Measurements from ENCODE around the gene SPHKAP. TPM values are rescaled to one million over a fixed set of nuclear protein-coding genes. Genes with fewer than 3 reads are reported as not detected.

SPHKAP gene
- total RNA-seq, 4 donors from 2014 or later = 0.07 TPM; not detected in 3

DNA sequence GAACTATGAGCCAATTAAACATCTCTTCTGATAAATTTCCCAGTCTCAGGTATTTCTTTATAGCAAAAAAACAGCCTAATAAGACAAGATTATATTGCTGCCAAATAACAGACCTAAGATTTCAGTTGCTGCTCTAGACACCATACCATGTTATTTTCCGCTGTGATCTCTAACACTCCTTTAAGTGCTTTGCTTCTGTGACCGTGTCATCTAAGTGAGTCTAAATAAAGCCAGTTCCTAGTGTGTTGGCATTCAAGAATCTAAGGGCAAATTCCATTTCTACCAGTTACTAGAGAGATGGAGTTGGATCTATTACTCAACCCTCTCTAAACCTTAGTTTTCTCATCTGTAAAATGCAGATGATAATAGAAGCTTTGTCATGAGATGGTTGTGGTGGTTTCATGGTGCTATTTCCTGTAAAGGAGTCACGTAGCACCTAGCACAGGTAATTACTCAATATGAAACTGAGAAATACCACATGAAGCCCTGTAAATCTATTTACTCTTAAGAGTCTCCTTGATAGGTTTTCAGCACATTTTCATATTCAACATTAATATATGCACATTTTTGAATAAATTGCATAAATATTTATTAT lies 40.5 kb downstream of the SPHKAP start:
- TF ChIP-seq POLR2A (IDR thresholded peaks at IDR 0.05) = no peak
- TF ChIP-seq, protein P1, sequence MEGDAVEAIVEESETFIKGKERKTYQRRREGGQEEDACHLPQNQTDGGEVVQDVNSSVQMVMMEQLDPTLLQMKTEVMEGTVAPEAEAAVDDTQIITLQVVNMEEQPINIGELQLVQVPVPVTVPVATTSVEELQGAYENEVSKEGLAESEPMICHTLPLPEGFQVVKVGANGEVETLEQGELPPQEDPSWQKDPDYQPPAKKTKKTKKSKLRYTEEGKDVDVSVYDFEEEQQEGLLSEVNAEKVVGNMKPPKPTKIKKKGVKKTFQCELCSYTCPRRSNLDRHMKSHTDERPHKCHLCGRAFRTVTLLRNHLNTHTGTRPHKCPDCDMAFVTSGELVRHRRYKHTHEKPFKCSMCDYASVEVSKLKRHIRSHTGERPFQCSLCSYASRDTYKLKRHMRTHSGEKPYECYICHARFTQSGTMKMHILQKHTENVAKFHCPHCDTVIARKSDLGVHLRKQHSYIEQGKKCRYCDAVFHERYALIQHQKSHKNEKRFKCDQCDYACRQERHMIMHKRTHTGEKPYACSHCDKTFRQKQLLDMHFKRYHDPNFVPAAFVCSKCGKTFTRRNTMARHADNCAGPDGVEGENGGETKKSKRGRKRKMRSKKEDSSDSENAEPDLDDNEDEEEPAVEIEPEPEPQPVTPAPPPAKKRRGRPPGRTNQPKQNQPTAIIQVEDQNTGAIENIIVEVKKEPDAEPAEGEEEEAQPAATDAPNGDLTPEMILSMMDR (IDR thresholded peaks at IDR 0.05) = no peak
- Histone ChIP-seq H3K4me3 (no peak overlapping the region), H3K27ac (no peak overlapping the region), H3K9me3 (no peaks in the 10 kb centered on the region), H3K4me1 (no peaks in the 10 kb centered on the region), H3K36me3 (no peaks in the 10 kb centered on the region), H3K27me3 (no peaks in the 10 kb centered on the region)
- no peak for DNase-seq
- intact Hi-C loops (cut with DNase I; ENCODE audit: low total_unique reads) = no loop called here

DNA sequence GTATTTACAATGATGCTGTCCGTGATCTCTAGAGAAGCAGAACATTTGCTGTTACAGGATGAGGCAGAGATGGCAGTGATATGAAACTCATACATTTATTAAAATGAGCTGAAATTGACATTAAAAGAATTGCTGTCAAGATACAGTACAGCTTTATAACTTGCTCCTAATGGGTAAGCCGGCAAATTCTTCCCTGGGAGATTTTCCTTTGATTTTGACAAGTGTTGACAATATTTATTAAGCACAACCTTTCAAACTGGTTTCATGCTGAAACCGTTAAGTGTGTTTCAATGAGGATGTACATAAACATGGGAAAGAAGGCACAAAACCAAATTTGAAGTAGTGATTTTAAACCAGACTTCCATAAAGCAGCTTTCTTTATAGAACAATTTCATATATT lies 45.5 kb downstream of the SPHKAP start:
- H3K36me3 ChIP-seq = no peaks in the 10 kb centered on the region
- DNase-seq = no peak
- no peaks in the 10 kb centered on the region for H3K9me3 ChIP-seq
- H3K4me1 ChIP-seq = no peaks in the 10 kb centered on the region
- intact Hi-C loops (cut with DNase I; ENCODE audit: low total_unique reads) = no loop called here
- TF ChIP-seq, protein P1 (IDR thresholded peaks at IDR 0.05) = no peak
- no peak for TF ChIP-seq POLR2A (IDR thresholded peaks at IDR 0.05)
- H3K27me3 ChIP-seq = no peaks in the 10 kb centered on the region
- H3K4me3 ChIP-seq = no peak overlapping the region
- no peak overlapping the region for H3K27ac ChIP-seq

DNA sequence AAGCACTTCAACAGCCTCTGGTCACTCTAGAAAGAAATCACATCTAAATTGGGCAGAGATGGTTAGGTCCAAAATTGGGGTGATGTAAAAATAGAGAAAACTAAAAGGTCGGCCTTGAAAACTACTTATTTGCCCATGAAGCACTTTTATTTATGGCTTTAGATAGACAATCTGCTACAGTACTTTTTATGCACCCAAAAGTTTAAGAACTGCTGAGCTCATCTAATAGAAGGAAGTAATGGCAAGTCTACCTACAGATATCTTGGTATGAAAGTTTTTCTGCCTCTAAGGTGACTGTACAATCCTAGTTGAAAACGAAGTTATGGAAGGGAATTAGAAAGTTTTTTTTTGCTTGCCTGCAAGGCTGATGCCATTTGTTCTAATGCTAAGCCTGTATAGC lies 46.2 kb downstream of the SPHKAP start:
- Histone ChIP-seq H3K4me3 (no peak overlapping the region), H3K36me3 (no peaks in the 10 kb centered on the region), H3K4me1 (no peaks in the 10 kb centered on the region), H3K27me3 (no peaks in the 10 kb centered on the region), H3K27ac (no peak overlapping the region), H3K9me3 (no peaks in the 10 kb centered on the region)
- intact Hi-C loops (cut with DNase I; ENCODE audit: low total_unique reads) = no loop called here
- DNase-seq = no peak
- no peak for TF ChIP-seq POLR2A (IDR thresholded peaks at IDR 0.05)
- TF ChIP-seq, protein P1 (IDR thresholded peaks at IDR 0.05) = no peak

DNA sequence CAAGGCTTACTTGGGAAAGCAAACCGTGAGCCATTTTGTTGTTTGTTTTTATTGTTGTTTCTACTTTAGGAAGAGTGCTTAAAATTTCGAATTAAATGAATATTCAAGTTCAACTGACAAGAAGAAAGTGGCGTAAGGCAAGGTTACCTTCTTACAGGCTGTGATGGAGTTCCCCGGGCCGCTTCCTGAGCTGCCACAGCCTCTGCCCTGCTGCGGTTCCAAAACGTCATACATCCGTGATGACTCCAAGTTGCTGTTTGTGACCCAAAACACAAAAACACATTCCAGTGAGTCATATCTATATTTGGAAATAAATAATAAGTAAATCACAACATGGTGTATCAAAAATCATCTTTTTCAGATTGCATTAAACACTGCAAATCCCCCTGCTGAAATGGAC lies 49.7 kb downstream of the SPHKAP start:
- intact Hi-C loops (cut with DNase I; ENCODE audit: low total_unique reads) = no loop called here
- Histone ChIP-seq H3K4me3 (no peak overlapping the region), H3K4me1 (no peaks in the 10 kb centered on the region), H3K27ac (no peak overlapping the region), H3K9me3 (no peaks in the 10 kb centered on the region), H3K27me3 (no peaks in the 10 kb centered on the region), H3K36me3 (no peaks in the 10 kb centered on the region)
- no peak for DNase-seq
- no peak for TF ChIP-seq POLR2A (IDR thresholded peaks at IDR 0.05)
- TF ChIP-seq, protein P1 (IDR thresholded peaks at IDR 0.05) = no peak

DNA sequence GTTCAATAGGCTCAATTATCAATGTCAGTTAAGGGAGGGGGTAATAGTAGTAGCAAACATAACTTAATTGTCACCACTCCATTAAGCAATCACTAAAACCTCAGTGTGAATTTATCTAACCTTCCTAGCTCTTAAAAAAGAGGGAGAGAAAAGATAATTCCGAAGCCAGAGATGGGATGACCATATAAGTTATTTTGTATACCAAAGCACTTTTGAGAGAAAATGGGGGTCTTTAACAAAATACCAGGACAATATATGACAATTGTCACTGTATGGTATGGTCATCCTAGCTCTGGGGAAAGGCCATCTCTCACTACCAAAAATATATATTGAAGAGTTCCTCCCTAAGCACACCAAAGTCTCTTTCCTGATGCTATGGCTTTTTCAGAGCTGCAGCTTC lies 55.1 kb downstream of the SPHKAP start:
- Histone ChIP-seq H3K4me1 (no peaks in the 10 kb centered on the region), H3K9me3 (no peaks in the 10 kb centered on the region), H3K27me3 (no peaks in the 10 kb centered on the region), H3K36me3 (no peaks in the 10 kb centered on the region), H3K4me3 (no peak overlapping the region), H3K27ac (no peak overlapping the region)
- no peak for DNase-seq
- TF ChIP-seq, protein P1 (IDR thresholded peaks at IDR 0.05) = no peak
- TF ChIP-seq POLR2A (IDR thresholded peaks at IDR 0.05) = no peak
- intact Hi-C loops (cut with DNase I; ENCODE audit: low total_unique reads) = no loop called here
